Peyer's patch (tissue), 4 donors: Measurements from ENCODE around the gene LRP5. TPM values are rescaled to one million over a fixed set of nuclear protein-coding genes. Genes with fewer than 3 reads are reported as not detected.

Experiments
- DNase-seq, 3 donors: peaks; one replicate each; pipeline ENCODE4 v3.0.0-alpha.2; 2017 to 2019
- H3K27ac ChIP-seq, 4 donors: fragments of 200-600 bp; sonication (generic); one replicate each; pipeline ENCODE4 v1.5.1; 2016 to 2019
- H3K27me3 ChIP-seq, 2 donors: fragments of 200-600 bp; sonication (generic); one replicate each; pipeline ENCODE4 v1.5.1; 2019
- H3K36me3 ChIP-seq, 3 donors: fragments of 200-600 bp; sonication (generic); one replicate each; pipeline ENCODE4 v1.5.1; 2016 to 2019
- H3K4me1 ChIP-seq, 4 donors: fragments of 200-600 bp; sonication (generic); one replicate each; pipeline ENCODE4 v1.5.1; 2016 to 2019
- H3K4me3 ChIP-seq, 4 donors: fragments of 200-600 bp; sonication (generic); 1 replicate in 3 of 4; 2 replicates in 1 of 4; pipeline ENCODE4 v1.5.1; 2016 to 2019; ENCODE audit warnings: mild to moderate bottlenecking in 1 of 4
- H3K9me3 ChIP-seq, 4 donors: fragments of 200-600 bp; sonication (generic); one replicate each; pipeline ENCODE4 v1.5.1; 2016 to 2019; ENCODE audit warnings: mild to moderate bottlenecking in 1 of 4
- CTCF ChIP-seq, 6 experiments: fragments of 450-650 bp in 4 of 6; fragments of 200-600 bp in 2 of 6; sonication (generic) in 1 of 6; IDR thresholded peaks; one replicate each; pipeline ENCODE4 v1.5.1; 2017 to 2019; ENCODE audit warnings: antibody characterized with exemption in 6 of 6, mild to moderate bottlenecking in 3 of 6, moderate library complexity in 1 of 6
- POLR2A ChIP-seq, 2 donors: fragments of 450-650 bp; IDR thresholded peaks; one replicate each; pipeline ENCODE4 v1.5.1; 2017; ENCODE audit warnings: antibody characterized with exemption in 2 of 2, mild to moderate bottlenecking in 2 of 2, moderate library complexity in 2 of 2
- total RNA-seq, 4 donors: library from RNA; depleted of rRNA; stranded (reverse); fragments of >200 nt; gene quantifications; one replicate each; pipeline ENCODE4 v1.1.0, GENCODE V29; 2016

The LRP5 gene
- total RNA-seq, 4 donors from 2014 or later, result 149 to 196 (median 168) TPM

GRCh38 chr11:68358416-68358815 is 46.0 kb downstream of the LRP5 start:
- Histone ChIP-seq H3K9me3 (no peaks in the 10 kb centered on the region), H3K4me3 (no peak overlapping the region), H3K36me3 (peaks cover 0 to 36% (median 0%) of the 10 kb centered on the region in 3 donors), H3K27ac (no peak overlapping the region), H3K4me1 (peaks cover 0 to 22% (median 0%) of the 10 kb centered on the region in 4 donors), H3K27me3 (no peaks in the 10 kb centered on the region)
- DNase-seq, result no peak
- TF ChIP-seq CTCF (IDR thresholded peaks at IDR 0.05) (no peak), POLR2A (IDR thresholded peaks at IDR 0.05) (no peak)

GRCh38 chr11:68361702-68362101 is 49.3 kb downstream of the LRP5 start:
- Histone ChIP-seq H3K36me3 (peaks cover 0 to 45% (median 0%) of the 10 kb centered on the region in 3 donors), H3K4me3 (no peak overlapping the region), H3K9me3 (no peaks in the 10 kb centered on the region), H3K27me3 (no peaks in the 10 kb centered on the region), H3K27ac (no peak overlapping the region), H3K4me1 (no peaks in the 10 kb centered on the region)
- no peak for DNase-seq
- no peak for TF ChIP-seq POLR2A (IDR thresholded peaks at IDR 0.05)
- TF ChIP-seq CTCF (IDR thresholded peaks at IDR 0.05), result no peak

- Histone ChIP-seq H3K27ac (no peak overlapping the region), H3K4me3 (no peak overlapping the region), H3K36me3 (peaks cover 0 to 47% (median 0%) of the 10 kb centered on the region in 3 donors), H3K27me3 (no peaks in the 10 kb centered on the region), H3K9me3 (no peaks in the 10 kb centered on the region), H3K4me1 (no peaks in the 10 kb centered on the region)
- no peak for TF ChIP-seq CTCF (IDR thresholded peaks at IDR 0.05)
- no peak for TF ChIP-seq POLR2A (IDR thresholded peaks at IDR 0.05)
- no peak for DNase-seq
Measured at GRCh38 chr11:68362801-68363379, 50.5 kb downstream of the LRP5 start.

GRCh38 chr11:68363776-68364175 is 51.4 kb downstream of the LRP5 start:
- Histone ChIP-seq H3K4me3 (no peak overlapping the region), H3K27me3 (no peaks in the 10 kb centered on the region), H3K9me3 (no peaks in the 10 kb centered on the region), H3K36me3 (peaks cover 0 to 42% (median 0%) of the 10 kb centered on the region in 3 donors), H3K27ac (no peak overlapping the region), H3K4me1 (no peaks in the 10 kb centered on the region)
- no peak for TF ChIP-seq CTCF (IDR thresholded peaks at IDR 0.05)
- TF ChIP-seq POLR2A (IDR thresholded peaks at IDR 0.05), result no peak
- no peak for DNase-seq

GRCh38 chr11:68364581-68364980 is 52.2 kb downstream of the LRP5 start:
- Histone ChIP-seq H3K36me3 (peaks cover 0 to 38% (median 0%) of the 10 kb centered on the region in 3 donors), H3K4me1 (no peaks in the 10 kb centered on the region), H3K9me3 (no peaks in the 10 kb centered on the region), H3K4me3 (no peak overlapping the region), H3K27ac (no peak overlapping the region), H3K27me3 (no peaks in the 10 kb centered on the region)
- DNase-seq, result no peak
- no peak for TF ChIP-seq CTCF (IDR thresholded peaks at IDR 0.05)
- TF ChIP-seq POLR2A (IDR thresholded peaks at IDR 0.05), result no peak
